ENCODE results near the gene ZNF574. TPM values are rescaled to one million over a fixed set of nuclear protein-coding genes. Genes with fewer than 3 reads are reported as not detected.

The ZNF574 gene
- total and polyA plus RNA-seq, 2 donors from 2014 or later, result 7.2 to 12.7 TPM

DNA sequence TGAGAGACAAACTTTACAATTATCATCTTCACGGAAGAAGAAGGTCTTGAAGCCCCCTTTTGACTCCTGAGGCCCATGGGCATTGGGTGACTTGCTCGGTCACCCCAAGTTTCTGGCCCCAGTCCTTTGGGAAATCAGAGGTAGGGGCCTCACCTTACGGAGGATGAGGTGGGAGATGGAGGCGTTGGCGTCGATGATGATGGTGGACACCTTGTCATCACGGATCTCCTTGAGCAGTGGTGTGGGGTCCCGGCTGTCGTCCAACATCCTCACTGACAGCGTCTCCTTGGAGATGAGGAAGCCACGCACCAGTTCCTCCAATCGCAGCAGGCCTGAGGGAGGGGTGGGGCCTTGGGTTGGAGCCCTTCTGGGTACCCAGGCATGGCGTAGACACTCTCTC, 16.8 kb upstream of the ZNF574 start:
- TF ChIP-seq, protein P1, sequence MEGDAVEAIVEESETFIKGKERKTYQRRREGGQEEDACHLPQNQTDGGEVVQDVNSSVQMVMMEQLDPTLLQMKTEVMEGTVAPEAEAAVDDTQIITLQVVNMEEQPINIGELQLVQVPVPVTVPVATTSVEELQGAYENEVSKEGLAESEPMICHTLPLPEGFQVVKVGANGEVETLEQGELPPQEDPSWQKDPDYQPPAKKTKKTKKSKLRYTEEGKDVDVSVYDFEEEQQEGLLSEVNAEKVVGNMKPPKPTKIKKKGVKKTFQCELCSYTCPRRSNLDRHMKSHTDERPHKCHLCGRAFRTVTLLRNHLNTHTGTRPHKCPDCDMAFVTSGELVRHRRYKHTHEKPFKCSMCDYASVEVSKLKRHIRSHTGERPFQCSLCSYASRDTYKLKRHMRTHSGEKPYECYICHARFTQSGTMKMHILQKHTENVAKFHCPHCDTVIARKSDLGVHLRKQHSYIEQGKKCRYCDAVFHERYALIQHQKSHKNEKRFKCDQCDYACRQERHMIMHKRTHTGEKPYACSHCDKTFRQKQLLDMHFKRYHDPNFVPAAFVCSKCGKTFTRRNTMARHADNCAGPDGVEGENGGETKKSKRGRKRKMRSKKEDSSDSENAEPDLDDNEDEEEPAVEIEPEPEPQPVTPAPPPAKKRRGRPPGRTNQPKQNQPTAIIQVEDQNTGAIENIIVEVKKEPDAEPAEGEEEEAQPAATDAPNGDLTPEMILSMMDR (IDR thresholded peaks at IDR 0.05; ENCODE audit: borderline replicate concordance, extremely low read depth, insufficient read depth), result no peak
- Histone ChIP-seq H3K4me3 (ENCODE audit: low read length in 3 of 3) (no peak overlapping the region), H3K4me1 (ENCODE audit: control insufficient read depth in 2 of 3, insufficient read depth in 2 of 3, low read depth in 1 of 3, low read length in 3 of 3) (no peaks in the 10 kb centered on the region), H3K9me3 (ENCODE audit: control insufficient read depth in 2 of 3, insufficient read depth in 1 of 3, low read length in 3 of 3) (no peaks in the 10 kb centered on the region), H3K27ac (ENCODE audit: low read depth in 2 of 2, low read length in 2 of 2) (no peak overlapping the region), H3K27me3 (ENCODE audit: control insufficient read depth, insufficient read depth, low read length) (no peaks in the 10 kb centered on the region), H3K36me3 (ENCODE audit: control insufficient read depth in 2 of 3, insufficient read depth in 3 of 3, low read length in 3 of 3) (no peaks in the 10 kb centered on the region), H3K9ac (ENCODE audit: low read length in 3 of 3) (no peak overlapping the region)
- intact Hi-C loops (cut with DNase I), result no loop called here
- FAIRE-seq (no peak), DNase-seq (peak in 1 of 5 donors; percentile 52)

DNA sequence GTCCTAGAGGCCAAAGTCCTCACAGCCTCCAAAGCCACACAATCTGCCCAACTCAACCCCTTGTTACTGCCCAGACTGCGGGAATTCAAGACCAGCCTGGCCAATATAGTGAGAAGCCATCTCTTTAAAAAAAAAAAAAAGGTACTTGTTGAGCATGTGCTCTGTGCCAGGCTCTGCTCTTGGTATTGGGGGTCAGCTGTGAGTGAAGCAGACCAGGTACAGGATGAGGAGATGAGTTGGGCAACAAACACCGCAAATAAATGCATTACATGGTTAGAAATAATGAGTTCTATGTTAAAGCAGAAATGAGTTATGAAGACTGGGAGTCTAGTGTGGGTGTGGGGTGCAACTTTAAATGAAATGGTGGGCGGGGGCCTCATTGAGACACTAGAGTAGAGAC, 15.8 kb upstream of the ZNF574 start:
- Histone ChIP-seq H3K4me1 (ENCODE audit: control insufficient read depth in 2 of 3, insufficient read depth in 2 of 3, low read depth in 1 of 3, low read length in 3 of 3) (no peaks in the 10 kb centered on the region), H3K27ac (ENCODE audit: low read depth in 2 of 2, low read length in 2 of 2) (no peak overlapping the region), H3K4me3 (ENCODE audit: low read length in 3 of 3) (no peak overlapping the region), H3K36me3 (ENCODE audit: control insufficient read depth in 2 of 3, insufficient read depth in 3 of 3, low read length in 3 of 3) (no peaks in the 10 kb centered on the region), H3K9ac (ENCODE audit: low read length in 3 of 3) (no peak overlapping the region), H3K9me3 (ENCODE audit: control insufficient read depth in 2 of 3, insufficient read depth in 1 of 3, low read length in 3 of 3) (no peaks in the 10 kb centered on the region), H3K27me3 (ENCODE audit: control insufficient read depth, insufficient read depth, low read length) (no peaks in the 10 kb centered on the region)
- intact Hi-C loops (cut with DNase I), result no loop called here
- TF ChIP-seq, protein P1 (IDR thresholded peaks at IDR 0.05; ENCODE audit: borderline replicate concordance, extremely low read depth, insufficient read depth), result no peak
- DNase-seq (no peak), FAIRE-seq (no peak)

DNA sequence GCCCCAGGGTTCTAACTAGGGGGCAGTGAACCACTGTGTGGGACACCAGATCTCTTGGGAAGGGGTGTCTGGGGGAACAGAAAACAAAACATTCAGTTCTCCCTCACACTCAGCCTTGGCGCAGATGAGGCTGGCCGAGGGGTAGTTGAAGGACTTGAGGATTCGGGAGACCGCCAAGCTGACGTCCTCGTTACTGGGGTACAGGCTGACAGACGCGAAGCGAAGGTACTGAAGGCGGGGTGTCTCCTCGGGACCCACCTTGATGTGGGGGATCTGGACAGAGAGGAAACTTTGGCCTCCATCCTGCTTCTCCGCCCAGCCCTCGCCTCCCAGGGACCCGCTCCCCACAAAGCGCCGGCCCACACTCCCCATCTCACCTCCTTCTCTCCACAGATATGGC, 13.6 kb upstream of the ZNF574 start:
- TF ChIP-seq, protein P1 (IDR thresholded peaks at IDR 0.05; ENCODE audit: borderline replicate concordance, extremely low read depth, insufficient read depth), result no peak
- Histone ChIP-seq H3K27me3 (ENCODE audit: control insufficient read depth, insufficient read depth, low read length) (no peaks in the 10 kb centered on the region), H3K9ac (ENCODE audit: low read length in 3 of 3) (no peak overlapping the region), H3K27ac (ENCODE audit: low read depth in 2 of 2, low read length in 2 of 2) (no peak overlapping the region), H3K36me3 (ENCODE audit: control insufficient read depth in 2 of 3, insufficient read depth in 3 of 3, low read length in 3 of 3) (no peaks in the 10 kb centered on the region), H3K9me3 (ENCODE audit: control insufficient read depth in 2 of 3, insufficient read depth in 1 of 3, low read length in 3 of 3) (no peaks in the 10 kb centered on the region), H3K4me3 (ENCODE audit: low read length in 3 of 3) (no peak overlapping the region), H3K4me1 (ENCODE audit: control insufficient read depth in 2 of 3, insufficient read depth in 2 of 3, low read depth in 1 of 3, low read length in 3 of 3) (no peaks in the 10 kb centered on the region)
- FAIRE-seq (no peak), DNase-seq (peak in 2 of 5 donors; percentile 21 to 55)
- intact Hi-C loops (cut with DNase I), result no loop called here

DNA sequence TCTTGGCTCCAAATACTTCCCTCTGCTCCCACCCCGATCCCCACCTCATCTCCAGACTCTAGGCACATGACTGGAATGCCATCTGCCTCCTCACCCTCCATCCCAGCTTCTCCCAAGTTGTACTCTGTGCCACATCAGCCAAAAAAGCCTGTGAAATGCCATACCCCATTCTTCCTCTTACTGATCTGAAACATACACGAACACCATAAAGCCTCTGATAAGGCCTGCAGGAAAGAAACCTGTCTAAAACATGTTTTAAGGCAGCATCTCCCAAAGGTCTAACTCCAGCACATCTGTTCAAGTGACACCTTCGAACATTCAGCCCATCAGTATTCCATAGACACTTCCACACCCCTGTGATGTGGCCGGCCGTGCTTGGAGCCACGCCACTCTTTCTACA, 11.5 kb upstream of the ZNF574 start:
- FAIRE-seq, result no peak
- no peaks in the 10 kb centered on the region for H3K36me3 ChIP-seq (ENCODE audit: control insufficient read depth in 2 of 3, insufficient read depth in 3 of 3, low read length in 3 of 3)
- intact Hi-C loops (cut with DNase I), result no loop called here

More for the DNA sequence above, 11.5 kb upstream of the ZNF574 start:
- TF ChIP-seq, protein P1 (IDR thresholded peaks at IDR 0.05; ENCODE audit: borderline replicate concordance, extremely low read depth, insufficient read depth), result no peak
- Histone ChIP-seq H3K4me1 (ENCODE audit: control insufficient read depth in 2 of 3, insufficient read depth in 2 of 3, low read depth in 1 of 3, low read length in 3 of 3) (no peaks in the 10 kb centered on the region), H3K9me3 (ENCODE audit: control insufficient read depth in 2 of 3, insufficient read depth in 1 of 3, low read length in 3 of 3) (no peaks in the 10 kb centered on the region), H3K9ac (ENCODE audit: low read length in 3 of 3) (no peak overlapping the region), H3K27ac (ENCODE audit: low read depth in 2 of 2, low read length in 2 of 2) (no peak overlapping the region), H3K27me3 (ENCODE audit: control insufficient read depth, insufficient read depth, low read length) (no peaks in the 10 kb centered on the region), H3K4me3 (ENCODE audit: low read length in 3 of 3) (no peak overlapping the region)
- DNase-seq, result peak in 1 of 5 donors; percentile 21
